Endothelial cell of umbilical vein (primary cell): ENCODE data around the gene GYS2. TPM values are rescaled to one million over a fixed set of nuclear protein-coding genes. Genes with fewer than 3 reads are reported as not detected.

Experiments
- BruUV-seq: library from RNA; stranded (reverse); fragments of 400-500 nt; replicated peaks from 2 replicates; lab custom pipeline; 2021; lab: Mats Ljungman, UMichigan
- CTCF ChIA-PET: fragments of 300-600, 350-600 bp; sonication (Branson Sonifier 250); formaldehyde crosslinking; loops from one replicate; lab custom pipeline; 2021; ENCODE audit warnings: antibody characterized with exemption, inconsistent platforms; lab: Charles Lee
- POLR2A ChIA-PET: fragments of 300-600, 350-600 bp; sonication (Branson Sonifier 250); formaldehyde crosslinking; loops from one replicate; lab custom pipeline; 2021; ENCODE audit warnings: antibody characterized with exemption, inconsistent platforms; lab: Charles Lee
- DNase-seq: peaks from one replicate; pipeline ENCODE4 v3.0.0-alpha.2; 2011; ENCODE audit warnings: low read depth, low spot score
- FAIRE-seq: peaks from 2 replicates; lab custom pipeline; 2011; peaks lifted over from hg19 to GRCh38; lab: Jason Lieb, UNC
- H2AFZ ChIP-seq: 2 replicates; pipeline ENCODE4 v1.6.0; 2012; ENCODE audit warnings: low read depth, low read length, control low read depth, inconsistent platforms
- H3K27ac ChIP-seq: 2 replicates; pipeline ENCODE4 v1.5.1; 2011; ENCODE audit warnings: low read depth, mild to moderate bottlenecking, control low read depth, low read length, moderate library complexity; ENCODE audit not compliant: insufficient read depth
- H3K27me3 ChIP-seq, 2 experiments: 2 replicates each; pipeline versions ENCODE4 v1.6.0 to v1.6.1; 2011; ENCODE audit warnings: low read length in 2 of 2, mixed read lengths in 1 of 2; ENCODE audit not compliant: control insufficient read depth in 2 of 2, insufficient read depth in 2 of 2
- H3K36me3 ChIP-seq, 2 experiments: 2 replicates in 1 of 2; 3 replicates in 1 of 2; pipeline ENCODE4 v1.5.1; 2011; ENCODE audit warnings: low read length in 2 of 2, mild to moderate bottlenecking in 1 of 2, moderate library complexity in 1 of 2; ENCODE audit not compliant: control insufficient read depth in 2 of 2, insufficient read depth in 2 of 2; ENCODE audit errors: extremely low read depth in 1 of 2
- H3K4me1 ChIP-seq: 3 replicates; pipeline ENCODE4 v1.5.1; 2011; ENCODE audit warnings: mild to moderate bottlenecking, low read length; ENCODE audit not compliant: control insufficient read depth, insufficient read depth; ENCODE audit errors: extremely low read depth
- H3K4me2 ChIP-seq: 2 replicates; pipeline ENCODE4 v1.6.1; 2011; ENCODE audit warnings: low read length, control low read depth, mixed read lengths; ENCODE audit not compliant: insufficient read depth
- H3K4me3 ChIP-seq, 3 experiments: fragments of 200-600 bp in 1 of 3; sonication (generic), shearing (Covaris generic) in 1 of 3; replicated peaks in 1 of 3; 2 replicates each; pipeline ENCODE4 v1.5.1; 2011 to 2016; ENCODE audit warnings: control low read depth in 3 of 3, low read length in 3 of 3, mild to moderate bottlenecking in 2 of 3, inconsistent platforms in 1 of 3, low read depth in 1 of 3, moderate library complexity in 1 of 3; ENCODE audit not compliant: insufficient read depth in 1 of 3
- H3K79me2 ChIP-seq: 2 replicates; pipeline ENCODE4 v1.6.0; 2012; ENCODE audit warnings: low read length, inconsistent platforms; ENCODE audit not compliant: control insufficient read depth, insufficient read depth
- H3K9ac ChIP-seq: replicated peaks from 2 replicates; pipeline ENCODE3; 2011; ENCODE audit warnings: low read length, control low read depth; ENCODE audit not compliant: insufficient read depth; ENCODE audit errors: extremely low read depth
- H3K9me1 ChIP-seq: replicated peaks from 3 replicates; pipeline ENCODE4 v1.6.0; 2011; ENCODE audit warnings: mild to moderate bottlenecking, low read length; ENCODE audit not compliant: control insufficient read depth, insufficient read depth; ENCODE audit errors: extremely low read depth
- H3K9me3 ChIP-seq: replicated peaks from 2 replicates; pipeline ENCODE4 v1.5.1; 2012; ENCODE audit warnings: low read length, inconsistent platforms; ENCODE audit not compliant: control insufficient read depth, insufficient read depth
- H4K20me1 ChIP-seq: replicated peaks from 2 replicates; pipeline ENCODE3; 2011; ENCODE audit warnings: mild to moderate bottlenecking, low read length; ENCODE audit not compliant: control insufficient read depth, insufficient read depth; ENCODE audit errors: extremely low read depth
- CTCF ChIP-seq, 2 donors: IDR thresholded peaks; 1 replicate in 1 of 2; 2 replicates in 1 of 2; pipeline ENCODE4 v1.5.1; 2011; ENCODE audit warnings: low read length in 2 of 2, mild to moderate bottlenecking in 2 of 2, moderate library complexity in 2 of 2, control low read depth in 1 of 2, inconsistent platforms in 1 of 2, low read depth in 1 of 2; ENCODE audit not compliant: insufficient read depth in 1 of 2; ENCODE audit errors: extremely low read depth in 1 of 2
- EZH2 ChIP-seq: IDR thresholded peaks from 2 replicates; pipeline ENCODE4 v1.6.1; 2012; ENCODE audit warnings: borderline replicate concordance, low read depth, mild to moderate bottlenecking, moderate library complexity, low read length, inconsistent platforms; ENCODE audit not compliant: severe bottlenecking
- FOS ChIP-seq: IDR thresholded peaks from 2 replicates; pipeline ENCODE4 v1.6.1; 2011; ENCODE audit warnings: mild to moderate bottlenecking, low read length, moderate library complexity, borderline replicate concordance; ENCODE audit not compliant: insufficient read depth
- GATA2 ChIP-seq: IDR thresholded peaks from 2 replicates; pipeline ENCODE4 v1.7.0; 2011; ENCODE audit warnings: low read depth, mild to moderate bottlenecking, moderate library complexity, mixed read lengths, low read length; ENCODE audit not compliant: insufficient read length, insufficient read depth
- JUN ChIP-seq: IDR thresholded peaks from 2 replicates; pipeline ENCODE4 v1.6.1; 2011; ENCODE audit warnings: borderline replicate concordance, low read depth; ENCODE audit not compliant: insufficient read length, insufficient read depth
- MAX ChIP-seq: IDR thresholded peaks from 2 replicates; pipeline ENCODE4 v1.6.1; 2011; ENCODE audit not compliant: insufficient read depth, insufficient read length
- MYC ChIP-seq: IDR thresholded peaks from one replicate; pipeline ENCODE4 v1.6.1; 2011; ENCODE audit warnings: mild to moderate bottlenecking, low read depth, low read length
- POLR2A ChIP-seq: IDR thresholded peaks from 2 replicates; pipeline ENCODE4 v1.6.1; 2012; ENCODE audit warnings: low read depth, mild to moderate bottlenecking, control low read depth, low read length
- POLR2AphosphoS5 ChIP-seq: IDR thresholded peaks from 2 replicates; pipeline ENCODE4 v1.6.1; 2012; ENCODE audit warnings: low read depth, mild to moderate bottlenecking, control low read depth, low read length, moderate library complexity; ENCODE audit not compliant: insufficient read depth
- dilution Hi-C: fragments of 300-500 bp; cut with MboI; formaldehyde crosslinking; loops from one replicate; pipeline ENCODE4 v1.15.0; 2019; ENCODE audit warnings: low sequenced_read_pairs; ENCODE audit not compliant: extremely low pct_ligation_motif_present
- intact Hi-C: fragments of 100-400 bp; cut with micrococcal nuclease; formaldehyde crosslinking; loops from one replicate; pipeline ENCODE4 v1.10.0; 2022
- polyA plus RNA-seq, 4 experiments: library from polyadenylated mRNA; depleted of rRNA in 3 of 4; stranded (reverse) in 3 of 4; unstranded in 1 of 4; fragments of >200 nt; gene quantifications; 2 replicates each; pipeline versions ENCODE4 v1.2.1 to v1.2.3, GENCODE V29; 2011 to 2012; ENCODE audit warnings: missing spikeins in 1 of 4
- total RNA-seq: library from RNA; stranded (reverse); gene quantifications from 2 replicates; pipeline ENCODE4 v1.2.3, GENCODE V29; 2021

The GYS2 gene
- total and polyA plus RNA-seq, 2 donors (not counting 3 experiments of a cell fraction or from before 2014, with no cell fraction given): 0.04 TPM; not detected in 1

GRCh38 chr12:21518451-21518850, 86.2 kb downstream of the GYS2 start:
- intact Hi-C loops: no loop called here
- Histone ChIP-seq H3K79me2 (no peaks in the 10 kb centered on the region), H3K4me1 (no peaks in the 10 kb centered on the region), H3K9ac (no peak overlapping the region), H4K20me1 (no peaks in the 10 kb centered on the region), H3K27me3 (no peaks in the 10 kb centered on the region), H3K36me3 (peaks cover 5 to 18% of the 10 kb centered on the region in 2 experiments), H2AFZ (no peak overlapping the region), H3K27ac (no peak overlapping the region), H3K9me1 (no peaks in the 10 kb centered on the region), H3K4me2 (no peak overlapping the region), H3K4me3 (no peak overlapping the region), H3K9me3 (no peaks in the 10 kb centered on the region)
- TF ChIP-seq POLR2AphosphoS5 (no peak), MYC (no peak), POLR2A (no peak)
- BruUV-seq: no TSS peak
- dilution Hi-C loops: no loop called here
- FAIRE-seq: no peak
- ChIA-PET POLR2A (no interaction called here), CTCF (no interaction called here)
- DNase-seq: no peak

GRCh38 chr12:21516281-21516680, 88.4 kb downstream of the GYS2 start:
- H2AFZ ChIP-seq: no peak overlapping the region
- no peak overlapping the region for H3K4me3 ChIP-seq
- H3K27me3 ChIP-seq: no peaks in the 10 kb centered on the region
- no peak overlapping the region for H3K27ac ChIP-seq
- FAIRE-seq: no peak
- POLR2A ChIA-PET: no interaction called here
- dilution Hi-C loops: no loop called here
- CTCF ChIA-PET: interaction anchor here (0.7 to 1.5 kb wide), 2 partner anchors 16 to 225 kb away, joined by 3 read pairs; no protein-coding TSS in a partner anchor
- DNase-seq: no peak
- peaks cover 10 to 26% of the 10 kb centered on the region in 2 experiments for H3K36me3 ChIP-seq
- H3K4me2 ChIP-seq: no peak overlapping the region
- BruUV-seq: no TSS peak
- intact Hi-C loops: no loop called here
- no peaks in the 10 kb centered on the region for H3K9me1 ChIP-seq
- TF ChIP-seq CTCF (IDR thresholded peaks at IDR 0.05; ENCODE audit: extremely low read depth in 1 of 2, insufficient read depth in 1 of 2, low read depth in 1 of 2, low read length in 2 of 2) (no peak), MYC (no peak), POLR2A (no peak), MAX (no peak), GATA2 (no peak), JUN (no peak), POLR2AphosphoS5 (no peak), FOS (no peak), EZH2 (no peak)
- H3K9ac ChIP-seq: no peak overlapping the region
- no peaks in the 10 kb centered on the region for H3K79me2 ChIP-seq
- no peaks in the 10 kb centered on the region for H3K4me1 ChIP-seq
- no peaks in the 10 kb centered on the region for H4K20me1 ChIP-seq
- H3K9me3 ChIP-seq: no peaks in the 10 kb centered on the region
